ENCODE data around the gene WIZ.

Gene WIZ

GRCh38 chr19:15441317-15441716, 8.4 kb downstream of the WIZ start:
- Mint-ChIP-seq H3K4me3 (no peak overlapping the region), H3K9me3 (no peaks in the 10 kb centered on the region), H3K36me3 (ENCODE audit: low read depth) (no peaks in the 10 kb centered on the region), H3K4me1 (no peaks in the 10 kb centered on the region), H3K27me3 (ENCODE audit: low read depth) (no peaks in the 10 kb centered on the region), H3K27ac (no peak overlapping the region)
- no peak for TF ChIP-seq CTCF (IDR thresholded peaks at IDR 0.05; ENCODE audit: unreplicated experiment in 3 of 3)

- Mint-ChIP-seq H3K4me3 (no peak overlapping the region), H3K36me3 (ENCODE audit: low read depth) (no peaks in the 10 kb centered on the region), H3K9me3 (no peaks in the 10 kb centered on the region), H3K27me3 (ENCODE audit: low read depth) (no peaks in the 10 kb centered on the region), H3K27ac (no peak overlapping the region), H3K4me1 (no peaks in the 10 kb centered on the region)
- TF ChIP-seq CTCF (IDR thresholded peaks at IDR 0.05; ENCODE audit: unreplicated experiment in 3 of 3), result no peak
These were observed 9.7 kb downstream of the WIZ start for GRCh38 chr19:15439821-15440641.

GRCh38 chr19:15439078-15439799, 10.5 kb downstream of the WIZ start:
- Mint-ChIP-seq H3K36me3 (ENCODE audit: low read depth) (no peaks in the 10 kb centered on the region), H3K4me3 (no peak overlapping the region), H3K27me3 (ENCODE audit: low read depth) (no peaks in the 10 kb centered on the region), H3K4me1 (no peaks in the 10 kb centered on the region), H3K27ac (no peak overlapping the region), H3K9me3 (no peaks in the 10 kb centered on the region)
- no peak for TF ChIP-seq CTCF (IDR thresholded peaks at IDR 0.05; ENCODE audit: unreplicated experiment in 3 of 3)

GRCh38 chr19:15438577-15438976, 11.2 kb downstream of the WIZ start:
- Mint-ChIP-seq H3K4me3 (no peak overlapping the region), H3K9me3 (no peaks in the 10 kb centered on the region), H3K4me1 (peaks cover under 1% of the 10 kb centered on the region), H3K27me3 (ENCODE audit: low read depth) (no peaks in the 10 kb centered on the region), H3K36me3 (ENCODE audit: low read depth) (no peaks in the 10 kb centered on the region), H3K27ac (no peak overlapping the region)
- TF ChIP-seq CTCF (IDR thresholded peaks at IDR 0.05; ENCODE audit: unreplicated experiment in 3 of 3), result no peak

GRCh38 chr19:15438124-15438496, 11.6 kb downstream of the WIZ start:
- Mint-ChIP-seq H3K4me1 (peaks cover 5% of the 10 kb centered on the region), H3K9me3 (no peaks in the 10 kb centered on the region), H3K27me3 (ENCODE audit: low read depth) (no peaks in the 10 kb centered on the region), H3K36me3 (ENCODE audit: low read depth) (no peaks in the 10 kb centered on the region), H3K4me3 (peak overlapping the region in 1 of 3 experiments; percentile 43), H3K27ac (no peak overlapping the region)
- TF ChIP-seq CTCF (IDR thresholded peaks at IDR 0.05; ENCODE audit: unreplicated experiment in 3 of 3), result no peak
